NT2/D1 (cell line): ENCODE results near the gene DLL4.

Source experiments
- DNase-seq: peaks from one replicate; pipeline ENCODE4 v3.0.0-alpha.2; 2011; ENCODE audit warnings: low read depth, low spot score
- H3K27me3 ChIP-seq: 2 replicates; pipeline ENCODE4 v1.6.0; 2011; ENCODE audit warnings: mild to moderate bottlenecking; ENCODE audit not compliant: insufficient read length, insufficient read depth
- H3K36me3 ChIP-seq: 2 replicates; pipeline ENCODE4 v1.6.1; 2011; ENCODE audit warnings: mild to moderate bottlenecking, low read length, mixed read lengths; ENCODE audit not compliant: insufficient read depth, insufficient read length
- H3K4me1 ChIP-seq: 2 replicates; pipeline ENCODE4 v1.5.1; 2011; ENCODE audit not compliant: insufficient read depth, insufficient read length
- H3K4me3 ChIP-seq: 2 replicates; pipeline ENCODE4 v1.5.1; 2011; ENCODE audit warnings: low read depth; ENCODE audit not compliant: insufficient read length
- H3K9ac ChIP-seq: 2 replicates; pipeline ENCODE4 v1.6.0; 2011; ENCODE audit warnings: low read depth; ENCODE audit not compliant: insufficient read length
- H3K9me3 ChIP-seq: 2 replicates; pipeline ENCODE4 v1.5.1; 2011; ENCODE audit warnings: mild to moderate bottlenecking, low read length; ENCODE audit not compliant: insufficient read depth
- SUZ12 ChIP-seq: IDR thresholded peaks from 2 replicates; pipeline ENCODE4 v1.6.1; 2011; ENCODE audit not compliant: insufficient read length, insufficient read depth; ENCODE audit errors: extremely low read depth
- YY1 ChIP-seq: IDR thresholded peaks from 2 replicates; pipeline ENCODE4 v1.6.1; 2011; ENCODE audit not compliant: insufficient read length, insufficient read depth
- ZNF274 ChIP-seq: IDR thresholded peaks from 2 replicates; pipeline ENCODE4 v1.6.1; 2011; ENCODE audit warnings: mild to moderate bottlenecking, low read depth, low read length

Gene DLL4

GRCh38 chr15:40974879-40975278, 45.7 kb downstream of the DLL4 start:
- no peaks in the 10 kb centered on the region for H3K4me1 ChIP-seq
- H3K9me3 ChIP-seq: no peaks in the 10 kb centered on the region
- H3K9ac ChIP-seq: no peak overlapping the region
- peaks cover 4% of the 10 kb centered on the region for H3K27me3 ChIP-seq
- TF ChIP-seq SUZ12 (no peak), ZNF274 (no peak), YY1 (no peak)
- peaks cover 37% of the 10 kb centered on the region for H3K36me3 ChIP-seq
- no peak overlapping the region for H3K4me3 ChIP-seq
- DNase-seq: no peak

DNA sequence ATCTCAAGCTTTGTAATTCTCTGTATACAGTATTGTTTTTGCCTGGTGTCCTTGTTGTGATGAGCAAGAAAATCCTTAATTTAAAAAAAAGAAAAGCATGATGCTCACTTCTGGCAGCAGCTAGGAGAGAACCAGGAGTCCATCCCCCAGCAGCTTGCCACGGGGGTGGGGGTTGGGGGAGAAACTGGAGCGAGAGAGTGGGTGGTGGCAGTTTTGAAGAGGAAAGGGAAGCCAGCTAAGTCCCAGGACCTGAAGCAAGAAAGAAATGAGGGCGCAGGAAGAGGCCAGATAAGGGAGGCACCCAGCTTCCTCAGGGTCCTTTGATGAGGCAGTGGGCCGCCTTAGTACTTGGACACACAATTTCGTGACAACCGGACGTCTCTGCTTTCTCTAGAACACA, 47.7 kb downstream of the DLL4 start:
- H3K36me3 ChIP-seq: peaks cover 56% of the 10 kb centered on the region
- no peaks in the 10 kb centered on the region for H3K9me3 ChIP-seq
- H3K9ac ChIP-seq: no peak overlapping the region
- no peak for DNase-seq
- TF ChIP-seq YY1 (no peak), ZNF274 (no peak), SUZ12 (no peak)
- H3K27me3 ChIP-seq: no peaks in the 10 kb centered on the region
- H3K4me3 ChIP-seq: no peak overlapping the region
- no peaks in the 10 kb centered on the region for H3K4me1 ChIP-seq

GRCh38 chr15:40978141-40978540, 49.0 kb downstream of the DLL4 start:
- no peaks in the 10 kb centered on the region for H3K27me3 ChIP-seq
- TF ChIP-seq ZNF274 (no peak), YY1 (no peak), SUZ12 (no peak)
- H3K9me3 ChIP-seq: no peaks in the 10 kb centered on the region
- H3K4me1 ChIP-seq: no peaks in the 10 kb centered on the region
- no peak overlapping the region for H3K9ac ChIP-seq
- no peak overlapping the region for H3K4me3 ChIP-seq
- DNase-seq: no peak
- peaks cover 68% of the 10 kb centered on the region for H3K36me3 ChIP-seq

- no peaks in the 10 kb centered on the region for H3K9me3 ChIP-seq
- DNase-seq: no peak
- H3K4me1 ChIP-seq: no peaks in the 10 kb centered on the region
- H3K9ac ChIP-seq: no peak overlapping the region
- TF ChIP-seq YY1 (no peak), SUZ12 (no peak), ZNF274 (no peak)
- no peak overlapping the region for H3K4me3 ChIP-seq
- peaks cover 72% of the 10 kb centered on the region for H3K36me3 ChIP-seq
- H3K27me3 ChIP-seq: no peaks in the 10 kb centered on the region
Observed at GRCh38 chr15:40978562-40978961, 49.4 kb downstream of the DLL4 start.

DNA sequence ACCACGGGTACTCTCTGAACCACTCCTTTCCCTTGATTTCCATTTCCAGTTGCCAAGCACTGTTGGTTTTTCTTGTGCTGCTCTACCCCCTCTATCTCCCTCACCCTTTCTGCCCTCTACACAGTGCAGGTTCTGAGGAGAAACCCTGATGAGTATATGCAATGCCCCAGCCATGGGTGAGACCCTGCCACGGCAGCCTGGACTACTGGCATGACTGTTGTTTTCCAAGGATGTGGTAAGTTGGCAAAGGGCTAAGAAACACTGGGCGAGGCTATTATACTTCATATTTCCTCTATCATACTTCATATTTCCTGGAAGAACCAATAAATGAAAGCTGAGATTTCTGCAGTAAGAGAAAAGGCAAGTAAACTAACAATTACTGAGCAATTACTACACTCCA, 52.0 kb downstream of the DLL4 start:
- no peaks in the 10 kb centered on the region for H3K4me1 ChIP-seq
- no peaks in the 10 kb centered on the region for H3K27me3 ChIP-seq
- TF ChIP-seq YY1 (no peak), ZNF274 (no peak), SUZ12 (no peak)
- H3K9ac ChIP-seq: no peak overlapping the region
- peaks cover 93% of the 10 kb centered on the region for H3K36me3 ChIP-seq
- DNase-seq: no peak
- no peak overlapping the region for H3K4me3 ChIP-seq
- H3K9me3 ChIP-seq: no peaks in the 10 kb centered on the region

DNA sequence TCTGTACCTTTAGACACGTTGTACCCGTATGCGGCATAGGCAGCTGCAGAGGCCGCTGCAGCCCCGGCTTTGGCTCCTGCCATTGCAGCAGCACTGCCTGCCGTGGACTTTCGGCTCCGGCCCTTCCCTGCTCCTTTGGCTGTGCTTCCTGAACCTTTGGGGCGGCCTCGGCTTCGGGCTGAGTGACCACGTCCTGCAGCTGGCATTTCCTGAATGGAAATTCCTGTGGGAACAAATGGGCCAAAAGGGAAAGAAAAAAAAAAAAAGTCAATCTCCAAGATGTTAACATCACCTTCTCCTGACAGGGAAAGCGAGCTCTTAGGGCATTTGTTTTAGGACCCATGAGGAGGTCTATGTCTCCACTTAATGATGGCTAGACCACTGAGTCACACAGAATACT, 53.7 kb downstream of the DLL4 start:
- H3K9ac ChIP-seq: no peak overlapping the region
- H3K27me3 ChIP-seq: no peaks in the 10 kb centered on the region
- H3K4me1 ChIP-seq: no peaks in the 10 kb centered on the region
- H3K9me3 ChIP-seq: no peaks in the 10 kb centered on the region
- DNase-seq: no peak
- no peak for TF ChIP-seq SUZ12
- TF ChIP-seq YY1: no peak
- no peak for TF ChIP-seq ZNF274
- H3K36me3 ChIP-seq: peaks cover 94% of the 10 kb centered on the region
- H3K4me3 ChIP-seq: no peak overlapping the region

- Histone ChIP-seq H3K9me3 (no peaks in the 10 kb centered on the region), H3K4me3 (no peak overlapping the region), H3K27me3 (no peaks in the 10 kb centered on the region), H3K36me3 (peaks cover 88% of the 10 kb centered on the region), H3K4me1 (no peaks in the 10 kb centered on the region), H3K9ac (no peak overlapping the region)
- TF ChIP-seq ZNF274: no peak
- TF ChIP-seq SUZ12: no peak
- TF ChIP-seq YY1: no peak
- no peak for DNase-seq
Observed at GRCh38 chr15:40984406-40984805, 55.3 kb downstream of the DLL4 start.

GRCh38 chr15:40984964-40985363, 55.8 kb downstream of the DLL4 start:
- no peak overlapping the region for H3K4me3 ChIP-seq
- no peak for TF ChIP-seq SUZ12
- no peak for TF ChIP-seq ZNF274
- no peaks in the 10 kb centered on the region for H3K9me3 ChIP-seq
- H3K36me3 ChIP-seq: peaks cover 85% of the 10 kb centered on the region
- no peaks in the 10 kb centered on the region for H3K27me3 ChIP-seq
- no peaks in the 10 kb centered on the region for H3K4me1 ChIP-seq
- DNase-seq: no peak
- no peak overlapping the region for H3K9ac ChIP-seq
